ENCODE data around the gene GABRG3. TPM values are rescaled to one million over a fixed set of nuclear protein-coding genes. Genes with fewer than 3 reads are reported as not detected.

The GABRG3 gene
- total RNA-seq, 1 experiment from 2014 or later: 0.15 TPM

GRCh38 chr15:27463525-27464088 is 492.6 kb downstream of the GABRG3 start:
- H3K27ac ChIP-seq (ENCODE audit: insufficient read length, low read depth, low read length): no peak overlapping the region
- no peak overlapping the region for H3K56ac ChIP-seq (ENCODE audit: insufficient read length, low read depth, low read length)
- H3K79me2 ChIP-seq (ENCODE audit: insufficient read depth, low read length): no peaks in the 10 kb centered on the region
- DNase-seq: no peak
- no peak overlapping the region for H2AK5ac ChIP-seq (ENCODE audit: insufficient read length, low read length)
- H3K4me1 Mint-ChIP-seq: peaks cover 0 to 5% of the 10 kb centered on the region in 2 experiments; a peak in 1 of 4 replicates
- no peak overlapping the region for H4K8ac ChIP-seq (replicated peaks; ENCODE audit: insufficient read length, low read depth, low read length)
- H3K4ac ChIP-seq (ENCODE audit: low read depth, low read length): no peak overlapping the region
- H3K27me3 ChIP-seq (ENCODE audit: insufficient read depth, low read length): no peaks in the 10 kb centered on the region
- no peaks in the 10 kb centered on the region; a peak in 1 of 5 replicates for H3K9me3 Mint-ChIP-seq
- no peak overlapping the region for H3K18ac ChIP-seq (ENCODE audit: insufficient read length, low read depth, low read length)
- H3K14ac ChIP-seq (ENCODE audit: insufficient read depth, low read length): no peak overlapping the region
- no peak overlapping the region for H2BK120ac ChIP-seq (ENCODE audit: low read depth, low read length, poor library complexity, severe bottlenecking)
- H3K27ac Mint-ChIP-seq: no peak overlapping the region
- H2BK5ac ChIP-seq (ENCODE audit: insufficient read length, low read length): no peak overlapping the region
- H2BK12ac ChIP-seq (ENCODE audit: insufficient read length, low read depth, low read length): no peak overlapping the region
- H3K4me2 ChIP-seq (ENCODE audit: insufficient read depth, insufficient read length, low read length): no peak overlapping the region
- no peak overlapping the region for H3K4me3 Mint-ChIP-seq
- TF ChIP-seq, protein P1, sequence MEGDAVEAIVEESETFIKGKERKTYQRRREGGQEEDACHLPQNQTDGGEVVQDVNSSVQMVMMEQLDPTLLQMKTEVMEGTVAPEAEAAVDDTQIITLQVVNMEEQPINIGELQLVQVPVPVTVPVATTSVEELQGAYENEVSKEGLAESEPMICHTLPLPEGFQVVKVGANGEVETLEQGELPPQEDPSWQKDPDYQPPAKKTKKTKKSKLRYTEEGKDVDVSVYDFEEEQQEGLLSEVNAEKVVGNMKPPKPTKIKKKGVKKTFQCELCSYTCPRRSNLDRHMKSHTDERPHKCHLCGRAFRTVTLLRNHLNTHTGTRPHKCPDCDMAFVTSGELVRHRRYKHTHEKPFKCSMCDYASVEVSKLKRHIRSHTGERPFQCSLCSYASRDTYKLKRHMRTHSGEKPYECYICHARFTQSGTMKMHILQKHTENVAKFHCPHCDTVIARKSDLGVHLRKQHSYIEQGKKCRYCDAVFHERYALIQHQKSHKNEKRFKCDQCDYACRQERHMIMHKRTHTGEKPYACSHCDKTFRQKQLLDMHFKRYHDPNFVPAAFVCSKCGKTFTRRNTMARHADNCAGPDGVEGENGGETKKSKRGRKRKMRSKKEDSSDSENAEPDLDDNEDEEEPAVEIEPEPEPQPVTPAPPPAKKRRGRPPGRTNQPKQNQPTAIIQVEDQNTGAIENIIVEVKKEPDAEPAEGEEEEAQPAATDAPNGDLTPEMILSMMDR (conservative IDR thresholded peaks at IDR 0.05): no peak
- H4K5ac ChIP-seq (ENCODE audit: insufficient read length, low read depth, low read length): no peak overlapping the region
- no peak overlapping the region for H2BK20ac ChIP-seq (ENCODE audit: low read depth, low read length, poor library complexity, severe bottlenecking)
- no peaks in the 10 kb centered on the region; the same call in 1 of the 2 replicates for H3K27me3 Mint-ChIP-seq (ENCODE audit: low read depth)
- no peak overlapping the region for H4K91ac ChIP-seq (ENCODE audit: insufficient read length, low read depth, low read length)
- H2AFZ ChIP-seq (ENCODE audit: low read length): no peak overlapping the region
- no peak overlapping the region for H3K9ac ChIP-seq (ENCODE audit: extremely low read depth, insufficient read length, low read length)
- no peak overlapping the region for H3T11ph ChIP-seq (ENCODE audit: low read length)
- H3K36me3 Mint-ChIP-seq (ENCODE audit: insufficient read depth in 1 of 3, low read depth in 3 of 3): peaks cover 0 to 5% (median 0%) of the 10 kb centered on the region in 3 experiments; a peak in 2 of 7 replicates
- H3K23ac ChIP-seq (ENCODE audit: insufficient read length, low read depth, low read length): no peak overlapping the region
- no peaks in the 10 kb centered on the region for H3K4me1 ChIP-seq (ENCODE audit: insufficient read depth, low read length)
- no peak overlapping the region for H2BK15ac ChIP-seq (ENCODE audit: low read depth, low read length)
- no peaks in the 10 kb centered on the region for H3K79me1 ChIP-seq (ENCODE audit: insufficient read depth, low read depth, low read length, poor library complexity, severe bottlenecking)
- no CpG with 5 or more reads among the region's 8 CpGs for WGBS (ENCODE audit: extremely low coverage, insufficient read length, low lambda C conversion rate)
- no peaks in the 10 kb centered on the region for H3K23me2 ChIP-seq (ENCODE audit: insufficient read length, low read depth, low read length, poor library complexity, severe bottlenecking)
- no peaks in the 10 kb centered on the region for H3K9me3 ChIP-seq (ENCODE audit: control insufficient read depth, low read depth, low read length)
- no peaks in the 10 kb centered on the region for H4K20me1 ChIP-seq (ENCODE audit: control insufficient read depth, insufficient read depth, insufficient read length)
